ENCODE data around the gene STK10.
A peak's percentile ranks its signal among the peaks of the same experiment; 100 is the strongest.

STK10 gene

GRCh38 chr5:172110260-172110815 lies 77.7 kb downstream of the STK10 start:
- DNase-seq (ENCODE audit: low read depth in 3 of 3), result no peak

DNA sequence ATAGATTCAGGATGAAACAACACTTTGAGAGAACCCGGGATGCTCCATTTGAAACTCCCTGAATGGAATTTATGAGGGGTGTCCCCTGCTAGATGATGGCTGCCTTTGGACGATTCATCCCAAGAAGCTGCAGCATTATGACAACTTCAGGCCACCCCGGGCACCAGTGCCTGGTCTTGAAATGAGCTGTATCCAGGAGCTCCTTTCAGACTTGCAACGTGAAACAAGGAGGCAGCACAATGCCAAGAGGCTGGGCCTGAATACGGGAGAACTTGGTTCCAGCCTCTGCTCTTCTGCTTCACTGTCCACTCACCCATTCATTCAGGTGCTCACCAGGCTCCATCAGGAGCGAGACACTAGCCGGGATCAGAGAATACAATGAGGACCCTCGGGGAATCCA lies 78.3 kb downstream of the STK10 start:
- no peak for DNase-seq (ENCODE audit: low read depth in 3 of 3)

DNA sequence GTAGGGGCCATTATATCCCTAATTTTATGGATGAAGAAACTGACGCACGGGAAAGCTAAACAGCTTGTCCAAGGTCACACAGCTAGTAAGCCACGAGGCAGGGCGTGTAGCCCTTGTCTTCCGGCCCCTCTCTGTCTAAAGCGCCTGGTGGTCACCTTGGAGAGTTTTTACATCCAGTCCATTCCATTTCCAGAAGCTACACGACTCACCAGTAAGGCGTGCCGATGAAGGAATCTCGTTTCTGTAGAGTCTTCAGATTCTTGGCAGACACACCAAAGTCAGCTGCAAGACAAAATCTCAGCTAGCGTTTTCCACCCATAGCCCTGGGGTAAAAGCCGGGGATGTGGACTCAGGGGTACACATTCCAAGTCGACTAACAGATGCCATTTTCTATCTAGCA lies 80.5 kb downstream of the STK10 start:
- DNase-seq (ENCODE audit: low read depth in 3 of 3), result no peak

- peak; percentile 42 to 61 (median 48) for DNase-seq (ENCODE audit: low read depth in 3 of 3)
Observed at GRCh38 chr5:172106511-172107356, 81.3 kb downstream of the STK10 start.

DNA sequence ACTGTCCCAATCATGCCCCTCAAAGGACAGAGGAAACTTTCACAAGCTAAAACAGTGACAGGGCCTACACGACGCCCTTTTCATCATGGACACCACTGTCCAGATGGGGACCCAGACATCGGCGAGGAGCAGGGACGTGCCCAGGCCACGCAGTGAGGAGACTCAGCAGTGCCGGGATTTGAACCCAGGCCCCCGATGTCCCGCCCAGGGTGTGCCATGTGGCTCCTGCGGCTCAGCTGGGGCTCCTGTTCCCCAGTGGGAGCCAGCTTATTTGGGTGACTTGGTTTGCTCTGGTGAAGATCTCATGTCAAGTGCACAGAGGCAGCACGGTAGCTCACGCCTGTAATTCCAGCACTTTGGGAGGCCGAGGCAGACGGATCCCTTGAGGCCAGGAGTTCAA lies 82.2 kb downstream of the STK10 start:
- DNase-seq (ENCODE audit: low read depth in 3 of 3), result no peak

- no peak for DNase-seq (ENCODE audit: low read depth in 3 of 3)
Observed at GRCh38 chr5:172104801-172105701, 83.0 kb downstream of the STK10 start.

- DNase-seq (ENCODE audit: low read depth in 3 of 3), result no peak
Observed at GRCh38 chr5:172104021-172104420, 84.0 kb downstream of the STK10 start.

DNA sequence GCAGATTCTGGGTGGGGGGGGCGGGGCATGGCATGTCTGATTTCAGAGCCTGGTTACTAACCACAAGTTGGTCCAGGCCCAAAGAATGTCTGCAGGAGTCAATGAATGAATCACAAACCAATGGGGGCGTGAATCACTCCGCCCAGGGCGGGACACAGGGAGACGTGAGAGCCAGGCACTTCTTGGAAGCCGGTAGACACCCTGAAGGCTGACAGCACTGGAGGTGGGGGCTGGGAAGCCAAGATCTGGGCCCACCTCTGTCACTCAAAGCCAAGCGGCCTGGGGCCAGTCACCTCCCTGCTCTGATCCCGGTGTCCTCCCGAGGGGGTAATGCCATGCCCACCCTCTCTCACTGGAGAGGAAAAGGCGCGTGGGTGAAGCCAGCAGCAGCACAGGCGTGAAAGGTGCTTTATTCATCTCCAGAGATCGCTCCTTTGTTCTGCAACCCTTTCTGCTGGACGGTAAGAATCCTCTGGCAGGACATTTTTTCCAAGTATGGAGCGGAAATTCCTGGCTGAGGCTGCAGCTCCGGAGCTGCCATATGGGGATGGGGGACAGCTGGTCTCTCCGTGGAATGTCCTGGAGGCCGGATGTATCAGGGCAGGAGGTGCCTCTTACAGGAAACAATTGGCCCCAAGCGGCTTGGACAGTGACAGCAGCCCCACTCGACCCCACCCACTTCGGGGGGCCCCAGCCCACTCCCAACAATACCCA lies 85.0 kb downstream of the STK10 start:
- DNase-seq (ENCODE audit: low read depth in 3 of 3), result peak in 1 of 3 experiments; percentile 41

DNA sequence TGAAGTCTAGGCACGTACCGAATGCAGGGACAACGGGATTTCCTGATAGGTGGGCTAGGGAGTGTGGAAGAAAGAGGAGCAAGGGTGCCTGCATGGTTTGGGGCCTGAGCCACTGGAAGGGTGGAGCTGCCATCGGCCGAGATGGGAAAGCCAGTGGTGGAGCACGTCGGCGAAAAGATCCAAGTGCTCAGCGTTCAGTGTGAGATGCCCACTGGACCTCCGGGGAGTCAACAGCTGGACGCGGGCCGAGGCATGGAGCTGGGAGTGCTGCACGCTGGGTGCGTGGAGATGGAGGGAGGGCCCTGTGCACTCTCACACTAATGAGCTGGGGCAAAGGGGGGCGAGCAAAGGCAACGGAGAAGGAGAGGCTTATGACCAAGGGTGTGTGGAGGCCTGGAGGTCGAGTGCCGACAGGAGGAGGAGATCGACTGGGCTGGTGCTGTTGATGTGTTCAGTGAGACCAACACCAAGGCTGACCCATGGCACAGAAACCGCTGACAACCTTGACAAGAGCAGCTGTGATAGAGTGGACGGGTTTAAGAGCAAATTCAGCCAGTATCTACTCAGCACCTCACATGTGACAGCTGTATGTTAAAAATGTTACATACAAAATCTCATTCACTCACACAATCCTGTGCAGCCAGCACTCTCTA lies 85.7 kb downstream of the STK10 start:
- no peak for DNase-seq (ENCODE audit: low read depth in 3 of 3)

DNA sequence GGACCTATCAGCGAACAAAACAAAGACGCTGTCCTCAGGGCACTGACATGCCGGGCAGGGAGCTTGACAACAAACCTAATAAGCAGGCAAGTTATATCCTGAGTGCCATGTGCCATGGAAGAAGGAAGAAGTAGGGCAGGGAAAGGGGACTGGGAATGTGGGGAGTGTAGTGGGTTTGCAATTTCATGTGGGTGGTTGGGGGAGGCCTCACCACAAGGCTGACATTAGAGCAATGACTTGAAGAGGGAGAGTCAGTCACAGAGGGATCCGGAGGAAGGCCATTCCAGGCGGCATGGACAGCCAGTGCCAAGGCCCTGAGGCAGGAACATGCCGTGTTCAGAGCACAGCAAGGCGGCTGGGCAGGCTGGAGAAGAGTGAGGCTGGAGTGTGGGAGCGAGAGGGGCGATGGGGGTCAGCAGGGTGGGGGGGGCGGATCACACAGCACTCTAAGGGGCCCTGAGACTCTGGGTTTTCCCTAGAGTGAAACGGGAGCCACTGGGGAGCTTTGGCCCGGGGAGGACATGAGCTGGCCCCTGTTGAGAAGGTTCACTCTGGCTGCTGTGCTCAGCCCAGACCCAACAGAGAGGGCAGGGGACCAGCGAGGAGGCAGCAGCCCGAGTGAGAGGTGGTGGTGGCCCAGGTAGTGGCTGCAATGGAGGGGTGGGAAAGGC lies 86.3 kb downstream of the STK10 start:
- no peak for DNase-seq (ENCODE audit: low read depth in 3 of 3)

DNA sequence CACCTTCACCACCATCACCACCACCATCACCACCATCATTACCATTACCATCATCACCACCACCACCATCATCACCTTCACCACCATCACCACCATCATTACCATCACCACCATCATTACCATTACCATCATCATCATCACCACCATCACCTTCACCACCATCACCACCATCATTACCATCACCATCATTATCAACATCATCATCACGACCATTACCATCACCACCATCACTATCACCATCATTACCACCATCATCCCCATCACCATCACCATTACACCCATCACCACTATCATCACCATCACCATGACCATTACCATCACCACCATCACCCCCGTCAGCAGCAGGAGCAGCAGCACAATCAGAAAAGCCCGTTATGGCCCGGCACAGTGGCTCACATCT lies 89.1 kb downstream of the STK10 start:
- no peak for DNase-seq (ENCODE audit: low read depth in 3 of 3)

DNA sequence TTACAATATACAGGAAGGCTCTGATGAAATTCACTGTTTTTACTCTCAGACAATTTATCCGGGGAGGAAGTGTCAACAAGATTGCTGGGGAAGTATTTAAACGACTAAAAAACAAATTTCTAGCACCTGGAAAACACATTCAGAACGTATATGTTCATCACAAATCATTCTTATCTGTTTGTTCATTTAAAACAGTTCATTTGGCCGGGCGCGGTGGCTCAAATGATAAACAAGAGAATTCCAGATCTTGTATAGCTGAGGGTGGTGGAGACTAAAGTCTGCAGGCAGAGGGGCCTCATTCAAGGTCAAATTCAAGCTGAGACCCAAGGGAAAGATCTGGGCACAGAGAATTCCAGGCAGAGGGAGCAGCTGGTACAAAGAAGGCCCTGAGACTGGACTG lies 90.0 kb downstream of the STK10 start:
- DNase-seq (ENCODE audit: low read depth in 3 of 3), result no peak

- no peak for DNase-seq (ENCODE audit: low read depth in 3 of 3)
Observed at GRCh38 chr5:172097356-172097755, 90.7 kb downstream of the STK10 start.

- DNase-seq (ENCODE audit: low read depth in 3 of 3), result no peak
Observed at GRCh38 chr5:172096207-172096940, 91.7 kb downstream of the STK10 start.

DNA sequence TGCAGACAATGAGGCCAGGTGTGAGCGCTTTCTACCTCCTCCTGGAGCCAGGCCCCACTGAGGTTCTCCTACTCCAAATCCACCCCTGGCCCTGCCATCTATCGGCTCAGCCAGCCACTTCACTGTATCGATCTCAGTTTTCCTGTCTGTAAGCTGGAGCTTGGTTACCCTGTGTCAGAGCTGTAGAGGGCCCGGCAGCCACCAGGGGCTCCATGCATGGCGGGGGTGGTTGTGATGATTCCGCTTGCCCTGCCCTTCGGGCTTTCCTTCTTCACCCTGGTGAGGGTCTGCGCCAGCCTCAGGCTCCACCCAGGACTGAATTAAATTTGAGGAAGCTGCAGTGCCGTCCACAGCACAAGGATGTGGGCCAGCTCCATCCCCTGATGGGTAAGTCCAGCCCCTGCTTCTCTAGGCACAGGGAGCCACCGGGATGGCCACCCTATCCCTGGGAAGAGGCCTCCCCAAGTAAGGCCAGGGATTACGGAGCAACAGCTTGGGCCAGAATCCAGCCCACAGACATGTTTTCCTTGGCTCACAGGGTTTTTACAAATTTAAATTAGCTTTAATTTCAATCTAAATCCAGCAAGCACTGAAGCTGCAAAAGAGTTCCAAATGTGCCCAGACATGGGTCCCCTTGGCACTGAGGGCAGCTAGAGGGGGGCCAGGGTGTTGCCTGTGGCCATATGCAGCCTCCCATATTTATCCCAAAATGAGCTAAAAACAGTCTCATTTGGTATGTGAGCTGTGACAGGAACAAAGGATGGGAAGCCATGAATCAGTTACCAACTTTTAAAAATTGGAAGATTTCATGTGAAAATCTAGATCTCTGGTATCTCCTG lies 92.4 kb downstream of the STK10 start:
- no peak for DNase-seq (ENCODE audit: low read depth in 3 of 3)

DNA sequence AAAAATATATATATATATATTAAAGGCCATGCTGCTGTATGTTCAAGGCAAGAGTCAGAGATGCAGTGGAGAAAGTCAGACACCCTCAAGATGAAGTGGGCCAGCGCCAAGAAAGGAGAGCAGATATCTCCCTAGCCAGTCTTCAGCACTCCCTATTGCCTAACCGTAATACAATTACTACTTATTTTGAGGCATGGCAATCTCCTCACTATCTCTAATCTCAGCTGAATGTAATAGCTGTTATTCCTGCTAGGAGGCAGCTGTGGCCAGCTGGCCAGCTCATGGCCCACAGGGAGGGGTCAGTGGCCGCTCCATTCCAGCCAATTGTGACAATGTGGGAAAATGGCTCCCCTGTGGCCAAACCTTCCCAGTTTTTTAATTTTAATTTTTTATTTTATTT lies 94.1 kb downstream of the STK10 start:
- no peak for DNase-seq (ENCODE audit: low read depth in 3 of 3)

DNA sequence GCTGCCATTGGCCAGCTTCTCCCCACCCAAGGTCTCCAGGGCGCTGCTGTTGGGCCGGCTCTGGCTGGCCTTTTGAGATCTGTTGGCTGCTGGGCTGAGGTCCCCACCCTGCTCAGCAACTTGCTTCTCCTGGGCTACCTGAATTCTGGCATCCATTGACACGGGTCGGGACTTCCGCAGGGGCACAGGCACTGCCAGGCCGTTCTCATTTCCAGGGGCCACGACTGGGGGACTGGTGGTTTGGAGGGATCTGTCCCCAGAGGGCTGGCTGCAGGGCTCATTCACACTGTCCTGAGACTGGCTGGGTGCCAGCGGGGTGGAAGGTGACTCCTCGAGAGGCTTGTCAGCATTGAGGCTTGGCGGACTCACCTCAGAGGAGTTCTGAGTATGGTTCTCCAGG lies 94.5 kb downstream of the STK10 start:
- no peak for DNase-seq (ENCODE audit: low read depth in 3 of 3)

- DNase-seq (ENCODE audit: low read depth in 3 of 3), result no peak
Observed at GRCh38 chr5:172091956-172092732, 95.9 kb downstream of the STK10 start.
